Nephron (organoid): ENCODE data around the gene NR5A1.

Source experiments
- H3K27ac Mint-ChIP-seq, 3 experiments: 2 replicates each; pipeline ENCODE4 v1.8.0; 2020; ENCODE audit warnings: mixed read lengths in 3 of 3, mild to moderate bottlenecking in 2 of 3, moderate library complexity in 1 of 3
- H3K27me3 Mint-ChIP-seq: 2 replicates; pipeline ENCODE4 v1.8.0; 2021; ENCODE audit warnings: low read depth, mild to moderate bottlenecking, moderate library complexity, mixed read lengths
- H3K36me3 Mint-ChIP-seq: 2 replicates; pipeline ENCODE4 v1.8.0; 2020; ENCODE audit warnings: low read depth, mixed read lengths
- H3K4me1 Mint-ChIP-seq: 2 replicates; pipeline ENCODE4 v1.8.0; 2020; ENCODE audit warnings: mixed read lengths
- H3K4me3 Mint-ChIP-seq, 3 experiments: 2 replicates each; pipeline ENCODE4 v1.8.0; 2020; ENCODE audit warnings: mild to moderate bottlenecking in 3 of 3, mixed read lengths in 3 of 3, moderate library complexity in 2 of 3
- H3K9me3 Mint-ChIP-seq: 2 replicates; pipeline ENCODE4 v1.8.0; 2020; ENCODE audit warnings: mixed read lengths
- TF ChIP-seq, protein P1 (sequence below), 3 experiments: fragments of 200-600 bp; sonication (generic); IDR thresholded peaks; one replicate each; pipeline ENCODE4 v1.5.0; 2021; ENCODE audit warnings: antibody characterized with exemption in 3 of 3; ENCODE audit not compliant: unreplicated experiment in 3 of 3

The NR5A1 gene

DNA sequence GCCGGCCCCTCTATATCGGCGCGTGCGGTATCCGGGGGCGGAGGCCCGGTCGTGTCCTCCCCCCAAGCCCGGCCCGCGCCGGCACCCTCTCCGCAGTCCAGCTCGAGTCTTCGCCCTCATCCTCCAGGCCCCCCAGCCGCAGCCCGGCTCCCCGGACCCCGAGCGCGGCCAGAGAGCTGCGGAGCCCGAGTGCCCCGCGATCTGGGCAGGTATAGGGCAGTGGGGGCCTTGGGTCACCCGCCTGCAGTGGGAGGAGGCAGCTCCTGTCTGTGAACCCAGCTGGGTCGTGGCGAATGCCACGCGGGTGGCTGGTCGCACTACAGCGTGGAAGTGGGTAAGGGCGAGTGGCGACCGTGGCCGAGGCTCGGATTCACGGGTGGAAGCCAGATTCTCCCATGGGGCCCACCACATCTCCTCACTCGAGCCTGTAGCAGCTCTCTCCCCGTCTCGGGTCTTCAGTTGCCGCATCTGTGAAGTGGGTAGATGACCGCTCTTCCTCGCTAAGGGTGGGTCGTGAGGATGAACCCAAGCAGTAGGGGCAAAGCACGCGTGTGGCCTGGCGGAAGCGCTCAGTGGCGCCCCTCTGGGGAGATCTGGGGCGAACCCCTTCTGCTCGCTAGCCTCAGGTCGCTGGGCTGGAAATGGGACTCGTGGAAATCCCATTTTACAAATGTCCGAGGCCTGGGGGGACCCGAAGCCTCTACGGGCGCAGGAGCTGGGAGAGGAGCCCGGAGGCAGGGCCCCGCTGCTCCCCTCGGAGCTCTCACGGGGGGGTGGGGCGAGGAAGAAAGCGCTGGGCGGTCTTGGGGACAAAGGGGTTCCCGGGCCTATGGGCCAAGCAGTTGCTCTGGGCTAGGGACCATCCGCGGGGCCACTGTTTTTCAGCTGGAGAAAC lies 1.9 kb downstream of the NR5A1 start:
- TF ChIP-seq, protein P1, sequence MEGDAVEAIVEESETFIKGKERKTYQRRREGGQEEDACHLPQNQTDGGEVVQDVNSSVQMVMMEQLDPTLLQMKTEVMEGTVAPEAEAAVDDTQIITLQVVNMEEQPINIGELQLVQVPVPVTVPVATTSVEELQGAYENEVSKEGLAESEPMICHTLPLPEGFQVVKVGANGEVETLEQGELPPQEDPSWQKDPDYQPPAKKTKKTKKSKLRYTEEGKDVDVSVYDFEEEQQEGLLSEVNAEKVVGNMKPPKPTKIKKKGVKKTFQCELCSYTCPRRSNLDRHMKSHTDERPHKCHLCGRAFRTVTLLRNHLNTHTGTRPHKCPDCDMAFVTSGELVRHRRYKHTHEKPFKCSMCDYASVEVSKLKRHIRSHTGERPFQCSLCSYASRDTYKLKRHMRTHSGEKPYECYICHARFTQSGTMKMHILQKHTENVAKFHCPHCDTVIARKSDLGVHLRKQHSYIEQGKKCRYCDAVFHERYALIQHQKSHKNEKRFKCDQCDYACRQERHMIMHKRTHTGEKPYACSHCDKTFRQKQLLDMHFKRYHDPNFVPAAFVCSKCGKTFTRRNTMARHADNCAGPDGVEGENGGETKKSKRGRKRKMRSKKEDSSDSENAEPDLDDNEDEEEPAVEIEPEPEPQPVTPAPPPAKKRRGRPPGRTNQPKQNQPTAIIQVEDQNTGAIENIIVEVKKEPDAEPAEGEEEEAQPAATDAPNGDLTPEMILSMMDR (IDR thresholded peaks at IDR 0.05; ENCODE audit: unreplicated experiment in 3 of 3) = no peak
- H3K9me3 Mint-ChIP-seq = peaks cover 3% of the 10 kb centered on the region
- peak overlapping the region in 2 of 3 experiments; percentile 57 to 68 for H3K4me3 Mint-ChIP-seq
- no peak overlapping the region for H3K27ac Mint-ChIP-seq
- H3K27me3 Mint-ChIP-seq = peaks cover 72% of the 10 kb centered on the region
- H3K4me1 Mint-ChIP-seq = peaks cover 6% of the 10 kb centered on the region
- no peaks in the 10 kb centered on the region for H3K36me3 Mint-ChIP-seq

DNA sequence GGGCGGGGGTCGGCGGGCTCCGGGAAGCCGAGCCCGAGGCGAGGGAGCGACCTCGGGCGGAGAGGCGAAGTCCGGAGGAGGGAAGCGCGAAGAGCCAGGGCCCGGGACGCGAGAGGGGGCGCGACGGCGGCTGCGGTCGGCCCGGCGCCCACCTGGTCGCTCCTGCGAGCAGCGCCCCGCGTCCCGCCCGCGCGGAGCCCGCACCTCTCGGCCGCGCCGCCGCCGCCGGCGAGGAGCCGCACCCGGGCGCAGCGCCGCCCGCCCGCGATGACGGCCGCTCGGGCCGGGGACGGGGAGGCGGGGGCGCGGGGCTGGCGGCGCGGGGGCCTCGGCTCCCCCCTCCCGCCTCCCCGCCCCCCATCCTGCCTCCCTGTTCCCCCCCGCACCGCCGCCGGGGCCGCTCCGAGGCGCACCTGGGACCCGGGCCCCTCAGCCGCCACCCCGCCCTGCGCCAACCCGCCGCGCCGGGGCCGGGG lies 2.6 kb downstream of the NR5A1 start:
- peaks cover 78% of the 10 kb centered on the region for H3K27me3 Mint-ChIP-seq

DNA sequence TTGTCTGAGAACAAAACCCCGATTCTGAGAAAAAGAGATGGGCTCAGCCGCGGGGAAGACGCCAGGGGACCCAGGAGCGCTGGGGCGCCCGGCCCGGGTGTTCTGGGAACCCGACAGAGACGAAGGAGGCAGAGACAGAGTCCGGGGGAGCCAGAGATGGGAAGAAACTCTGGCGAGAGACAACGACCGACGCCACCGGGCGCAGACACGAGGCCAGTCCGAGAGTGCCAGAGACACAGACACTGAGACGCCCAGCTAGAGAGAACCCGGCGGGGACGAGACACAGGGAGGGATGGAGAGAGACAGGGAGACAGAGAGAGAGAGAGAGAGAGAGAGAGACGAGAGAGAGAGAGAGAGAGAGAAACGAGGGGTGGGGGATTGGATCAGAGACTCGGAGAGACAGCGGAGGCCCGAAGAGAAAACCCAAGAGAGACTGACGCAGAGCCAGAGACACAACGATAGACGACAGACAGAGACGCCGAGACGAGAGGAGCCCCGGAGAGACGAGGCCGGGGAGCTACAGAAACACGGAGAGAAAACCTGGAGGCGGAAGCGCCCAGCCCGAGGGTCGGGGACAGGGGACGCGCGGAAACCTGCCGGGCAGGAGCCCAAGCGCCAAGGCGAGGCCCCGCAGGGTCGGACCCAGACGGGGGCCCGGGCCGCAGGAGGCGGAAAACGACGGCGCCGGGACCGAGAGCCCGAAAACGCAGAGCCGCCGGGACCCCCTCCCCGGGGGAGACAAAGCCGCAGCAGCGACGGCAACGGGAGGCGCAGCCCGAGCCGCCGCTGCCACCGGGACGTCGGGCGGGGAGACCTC lies 3.3 kb downstream of the NR5A1 start:
- Mint-ChIP-seq H3K4me3 (peak overlapping the region; percentile 81 to 85 (median 83)), H3K9me3 (peaks cover 3% of the 10 kb centered on the region), H3K36me3 (no peaks in the 10 kb centered on the region), H3K27ac (peak overlapping the region in 1 of 3 experiments; percentile 34), H3K4me1 (peaks cover 6% of the 10 kb centered on the region), H3K27me3 (peaks cover 84% of the 10 kb centered on the region)
- TF ChIP-seq, protein P1 (IDR thresholded peaks at IDR 0.05; ENCODE audit: unreplicated experiment in 3 of 3) = no peak

More for the DNA sequence above, 2.6 kb downstream of the NR5A1 start:
- peaks cover 3% of the 10 kb centered on the region for H3K9me3 Mint-ChIP-seq
- H3K4me3 Mint-ChIP-seq = no peak overlapping the region
- TF ChIP-seq, protein P1 (IDR thresholded peaks at IDR 0.05; ENCODE audit: unreplicated experiment in 3 of 3) = no peak
- H3K4me1 Mint-ChIP-seq = peaks cover 6% of the 10 kb centered on the region
- no peak overlapping the region for H3K27ac Mint-ChIP-seq
- H3K36me3 Mint-ChIP-seq = no peaks in the 10 kb centered on the region

DNA sequence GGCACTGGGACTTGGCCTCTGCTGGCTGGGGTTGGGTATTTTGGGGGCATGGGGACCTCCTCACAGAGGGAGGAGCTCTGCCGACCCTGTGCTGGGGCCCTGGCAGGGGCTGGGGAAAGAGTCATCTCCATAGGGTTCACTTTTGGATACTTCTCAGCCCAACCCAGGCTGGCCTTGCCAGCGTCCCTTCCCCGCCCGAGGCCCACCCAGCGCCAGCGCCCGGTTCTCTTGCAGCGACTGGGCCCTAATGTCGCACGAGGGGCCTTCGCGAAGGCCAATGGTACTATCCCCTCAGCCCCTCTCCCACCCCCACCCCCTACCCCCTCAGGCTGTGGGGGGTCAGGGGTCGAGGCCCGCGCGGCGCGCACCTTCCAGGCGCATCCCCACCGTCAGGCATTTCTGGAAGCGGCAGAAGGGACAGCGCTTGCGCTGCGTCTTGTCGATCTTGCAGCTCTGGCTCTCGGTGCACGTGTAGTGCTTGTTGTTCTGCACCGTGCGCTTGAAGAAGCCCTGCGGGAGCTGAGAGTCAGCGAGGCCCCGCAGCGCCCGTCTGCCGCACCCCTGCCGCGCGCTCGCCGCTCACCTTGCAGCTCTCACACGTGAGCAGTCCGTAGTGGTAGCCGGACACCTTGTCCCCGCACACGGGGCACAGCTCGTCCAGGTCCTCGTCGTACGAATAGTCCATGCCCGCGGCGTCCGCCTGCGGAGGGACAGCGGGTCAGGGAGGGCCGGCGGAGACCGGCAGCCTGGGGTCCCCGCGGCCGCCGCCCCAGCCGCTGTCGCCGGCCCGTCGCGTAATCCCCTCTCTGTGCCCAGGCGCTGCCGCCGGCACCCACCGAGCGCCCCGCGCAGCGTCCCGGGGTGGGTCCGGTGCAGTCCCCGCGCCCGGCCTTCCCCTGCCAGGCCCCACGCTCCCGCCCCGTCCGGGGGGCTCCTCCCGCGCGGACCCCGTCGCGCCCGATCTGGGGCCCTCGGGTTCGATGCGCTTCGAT lies 4.2 kb downstream of the NR5A1 start:
- Mint-ChIP-seq H3K4me1 (peaks cover 6% of the 10 kb centered on the region), H3K27ac (no peak overlapping the region), H3K4me3 (peak overlapping the region in 2 of 3 experiments; percentile 59 to 64), H3K36me3 (no peaks in the 10 kb centered on the region), H3K27me3 (peaks cover 85% of the 10 kb centered on the region), H3K9me3 (peaks cover 3% of the 10 kb centered on the region)
- TF ChIP-seq, protein P1 (IDR thresholded peaks at IDR 0.05; ENCODE audit: unreplicated experiment in 3 of 3) = no peak

DNA sequence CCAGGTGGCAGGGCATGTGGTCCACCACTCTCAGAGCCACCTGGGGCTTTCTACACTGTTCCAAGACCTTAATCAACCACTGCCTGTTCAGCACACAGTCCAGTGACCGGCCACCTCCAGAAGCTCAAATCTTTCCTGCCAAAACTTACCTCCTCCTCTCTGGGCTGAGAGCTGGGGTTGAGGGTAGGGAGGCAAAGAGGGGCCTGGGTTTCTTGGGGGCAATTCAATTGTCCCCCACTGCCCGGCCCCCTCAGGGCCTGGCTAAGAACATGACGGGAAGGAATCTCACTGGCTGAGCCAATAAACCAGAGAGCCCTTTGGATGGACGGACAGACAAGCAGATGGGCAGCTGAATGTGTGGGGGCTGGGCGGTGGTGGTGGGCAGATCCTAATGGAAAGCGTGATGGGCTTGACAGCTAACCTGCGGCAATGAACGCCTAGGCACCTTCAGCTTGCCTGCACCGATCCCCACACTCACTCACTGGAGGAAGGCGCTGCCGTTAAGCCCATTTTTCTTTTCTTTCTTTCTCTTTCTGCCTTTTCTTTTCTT lies 5.4 kb downstream of the NR5A1 start:
- no peak overlapping the region for H3K27ac Mint-ChIP-seq
- peaks cover 87% of the 10 kb centered on the region for H3K27me3 Mint-ChIP-seq
- H3K4me3 Mint-ChIP-seq = no peak overlapping the region
- H3K36me3 Mint-ChIP-seq = no peaks in the 10 kb centered on the region
- H3K4me1 Mint-ChIP-seq = peaks cover 6% of the 10 kb centered on the region
- TF ChIP-seq, protein P1 (IDR thresholded peaks at IDR 0.05; ENCODE audit: unreplicated experiment in 3 of 3) = no peak
- peaks cover 3% of the 10 kb centered on the region for H3K9me3 Mint-ChIP-seq
